K562 (cell line): ENCODE data around the gene SCN7A. TPM values are rescaled to one million over a fixed set of nuclear protein-coding genes. Genes with fewer than 3 reads are reported as not detected.

Experiments
- BACH1 ChIP-seq: fragments of 200-800 bp; sonication (Bioruptor generic); IDR thresholded peaks from 2 replicates; pipeline ENCODE4 v1.6.1; 2016; ENCODE audit warnings: missing genetic modification characterization, missing compliant biosample characterization
- GATAD2B ChIP-seq: fragments of 450-650 bp; IDR thresholded peaks from 2 replicates; pipeline ENCODE4 v1.6.1; 2017; ENCODE audit warnings: mild to moderate bottlenecking, borderline replicate concordance
- HDAC3 ChIP-seq: fragments of 450-650 bp; IDR thresholded peaks from 2 replicates; pipeline ENCODE4 v1.6.1; 2018; ENCODE audit warnings: borderline replicate concordance, mild to moderate bottlenecking, moderate library complexity; ENCODE audit not compliant: partially characterized antibody
- HIVEP1 ChIP-seq: fragments of 250-450 bp; sonication (Bioruptor Pico); IDR thresholded peaks from 2 replicates; pipeline ENCODE4 v1.4.0; 2020; ENCODE audit warnings: mild to moderate bottlenecking
- HSF4 ChIP-seq: fragments of 250-450 bp; sonication (Bioruptor Pico); IDR thresholded peaks from 2 replicates; pipeline ENCODE4 v2.1.2; 2022; ENCODE audit warnings: mild to moderate bottlenecking, moderate library complexity, borderline replicate concordance
- IRF1 ChIP-seq: sonication (generic); formaldehyde crosslinking; IDR thresholded peaks from 2 replicates; pipeline ENCODE4 v1.8.0; 2022; ENCODE audit warnings: missing genetic modification reagents, mild to moderate bottlenecking, borderline replicate concordance
- KDM2B ChIP-seq: fragments of 250-450 bp; sonication (Bioruptor Pico); IDR thresholded peaks from 2 replicates; pipeline ENCODE4 v1.8.0; 2021; ENCODE audit warnings: mild to moderate bottlenecking, moderate library complexity
- KDM4B ChIP-seq, 2 experiments: fragments of 450-650 bp in 1 of 2; sonication (generic) in 1 of 2; IDR thresholded peaks; 2 replicates each; pipeline ENCODE4 v1.6.1; 2016 to 2017; ENCODE audit warnings: borderline replicate concordance in 2 of 2, antibody characterized with exemption in 1 of 2, low read depth in 1 of 2, mild to moderate bottlenecking in 1 of 2
- KLF1 ChIP-seq: fragments of 450-650 bp; IDR thresholded peaks from 2 replicates; pipeline ENCODE4 v1.6.1; 2016; ENCODE audit warnings: missing genetic modification characterization, missing compliant biosample characterization
- MAFF ChIP-seq: IDR thresholded peaks from 2 replicates; pipeline ENCODE4 v1.6.1; 2012; ENCODE audit warnings: low read length, improper control_type of control experiment
- MAFG ChIP-seq: fragments of 450-650 bp; conservative IDR thresholded peaks from 2 replicates; pipeline ENCODE4 v1.6.1; 2016; ENCODE audit warnings: missing genetic modification characterization, missing compliant biosample characterization
- MTA1 ChIP-seq: fragments of 450-650 bp; IDR thresholded peaks from 2 replicates; pipeline ENCODE4 v1.6.1; 2017; ENCODE audit warnings: borderline replicate concordance
- NEUROD1 ChIP-seq: fragments of 150-350 bp; IDR thresholded peaks from 2 replicates; pipeline ENCODE4 v1.6.1; 2014; ENCODE audit warnings: borderline replicate concordance, low read length, low read depth; ENCODE audit not compliant: partially characterized antibody
- NFXL1 ChIP-seq: fragments of 450-650 bp; formaldehyde crosslinking; IDR thresholded peaks from 2 replicates; pipeline ENCODE4 v1.4.0; 2021; ENCODE audit warnings: mild to moderate bottlenecking
- NONO ChIP-seq, 2 experiments: fragments of 200-400 bp in 1 of 2; fragments of 450-650 bp in 1 of 2; formaldehyde crosslinking in 1 of 2; IDR thresholded peaks; 2 replicates each; pipeline ENCODE4 v1.6.1; 2017; ENCODE audit warnings: low read depth in 2 of 2, mild to moderate bottlenecking in 2 of 2, moderate library complexity in 2 of 2, low read length in 1 of 2
- NUFIP1 ChIP-seq: fragments of 450-650 bp; IDR thresholded peaks from 2 replicates; pipeline ENCODE4 v1.6.1; 2018; ENCODE audit not compliant: partially characterized antibody
- PHB2 ChIP-seq: fragments of 450-650 bp; IDR thresholded peaks from 2 replicates; pipeline ENCODE4 v1.6.1; 2017; ENCODE audit warnings: low read depth
- SRSF7 ChIP-seq: fragments of 200-400 bp; formaldehyde crosslinking; optimal IDR thresholded peaks from 2 replicates; pipeline ENCODE3; 2017; ENCODE audit warnings: mild to moderate bottlenecking, low read depth, low read length
- TBL1XR1 ChIP-seq, 2 experiments: IDR thresholded peaks; 2 replicates each; pipeline ENCODE4 v1.6.1; 2012; ENCODE audit warnings: improper control_type of control experiment in 2 of 2, low read length in 2 of 2, mild to moderate bottlenecking in 1 of 2
- ZFX ChIP-seq: sonication (generic); formaldehyde crosslinking; IDR thresholded peaks from 2 replicates; pipeline ENCODE4 v1.8.0; 2022; ENCODE audit warnings: mild to moderate bottlenecking, missing genetic modification reagents, moderate library complexity
- polyA plus RNA-seq, 8 experiments: library from polyadenylated mRNA; depleted of rRNA in 4 of 8; stranded (reverse) in 5 of 8; unstranded in 3 of 8; fragments of >200 nt; fragmentation: Nextera tagmentation in 2 of 8; fragmentation: Illumina TruSeq in 1 of 8; extraction: Ambion mirVana in 2 of 8; extraction: Trizol in 1 of 8; gene quantifications; 2 replicates each; pipeline versions ENCODE4 v1.2.1 to v1.2.3, GENCODE V29; 2011 to 2014; ENCODE audit warnings: inconsistent platforms in 1 of 8, missing spikeins in 1 of 8
- total RNA-seq, 7 experiments: library from RNA; depleted of rRNA in 6 of 7; stranded (reverse); fragments of >200 nt in 6 of 7; fragmentation: Illumina TruSeq in 2 of 7; extraction: Trizol in 2 of 7; gene quantifications; 2 replicates each; pipeline versions ENCODE4 v1.2.1 to v1.2.3, GENCODE V29; 2011 to 2021; ENCODE audit warnings: low replicate concordance in 1 of 7
- TF ChIP-seq, protein P1 (sequence below), 2 experiments: IDR thresholded peaks; 2 replicates each; pipeline ENCODE4 v1.6.1; 2011; ENCODE audit warnings: borderline replicate concordance in 1 of 2, control low read depth in 1 of 2, low read depth in 1 of 2, low read length in 1 of 2, mild to moderate bottlenecking in 1 of 2, mixed read lengths in 1 of 2, moderate library complexity in 1 of 2; ENCODE audit not compliant: insufficient read depth in 1 of 2, insufficient read length in 1 of 2, poor library complexity in 1 of 2, severe bottlenecking in 1 of 2; ENCODE audit errors: extremely low read depth in 1 of 2
- TF ChIP-seq, protein P2 (sequence below), 3 experiments: fragments of 200-800 bp in 1 of 3; fragments of 250-450 bp in 1 of 3; fragments of 450-650 bp in 1 of 3; sonication (Bioruptor Pico) in 1 of 3; sonication (Bioruptor generic) in 1 of 3; formaldehyde crosslinking in 1 of 3; IDR thresholded peaks; 2 replicates each; pipeline versions ENCODE4 v1.6.1 to v1.8.0; 2016 to 2022; ENCODE audit warnings: mild to moderate bottlenecking in 2 of 3, missing genetic modification characterization in 2 of 3, missing compliant biosample characterization in 1 of 3, moderate library complexity in 1 of 3

SCN7A gene
- total and polyA plus RNA-seq, 9 of the 15 experiments (the other 6 are each of a cell fraction or from before 2014, with no cell fraction given), result under 0.01 to 0.05 (median 0.03) TPM; not detected in 3

- TF ChIP-seq, protein P1, sequence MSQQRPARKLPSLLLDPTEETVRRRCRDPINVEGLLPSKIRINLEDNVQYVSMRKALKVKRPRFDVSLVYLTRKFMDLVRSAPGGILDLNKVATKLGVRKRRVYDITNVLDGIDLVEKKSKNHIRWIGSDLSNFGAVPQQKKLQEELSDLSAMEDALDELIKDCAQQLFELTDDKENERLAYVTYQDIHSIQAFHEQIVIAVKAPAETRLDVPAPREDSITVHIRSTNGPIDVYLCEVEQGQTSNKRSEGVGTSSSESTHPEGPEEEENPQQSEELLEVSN (IDR thresholded peaks at IDR 0.05; ENCODE audit: borderline replicate concordance in 1 of 2, extremely low read depth in 1 of 2, insufficient read depth in 1 of 2, insufficient read length in 1 of 2, low read depth in 1 of 2, low read length in 1 of 2, poor library complexity in 1 of 2, severe bottlenecking in 1 of 2), result peak; percentile 68 to 74
- TF ChIP-seq BACH1, result no peak
- TF ChIP-seq HDAC3, result peak; percentile 93
- TF ChIP-seq MTA1, result peak; percentile 85
- TF ChIP-seq, protein P2, sequence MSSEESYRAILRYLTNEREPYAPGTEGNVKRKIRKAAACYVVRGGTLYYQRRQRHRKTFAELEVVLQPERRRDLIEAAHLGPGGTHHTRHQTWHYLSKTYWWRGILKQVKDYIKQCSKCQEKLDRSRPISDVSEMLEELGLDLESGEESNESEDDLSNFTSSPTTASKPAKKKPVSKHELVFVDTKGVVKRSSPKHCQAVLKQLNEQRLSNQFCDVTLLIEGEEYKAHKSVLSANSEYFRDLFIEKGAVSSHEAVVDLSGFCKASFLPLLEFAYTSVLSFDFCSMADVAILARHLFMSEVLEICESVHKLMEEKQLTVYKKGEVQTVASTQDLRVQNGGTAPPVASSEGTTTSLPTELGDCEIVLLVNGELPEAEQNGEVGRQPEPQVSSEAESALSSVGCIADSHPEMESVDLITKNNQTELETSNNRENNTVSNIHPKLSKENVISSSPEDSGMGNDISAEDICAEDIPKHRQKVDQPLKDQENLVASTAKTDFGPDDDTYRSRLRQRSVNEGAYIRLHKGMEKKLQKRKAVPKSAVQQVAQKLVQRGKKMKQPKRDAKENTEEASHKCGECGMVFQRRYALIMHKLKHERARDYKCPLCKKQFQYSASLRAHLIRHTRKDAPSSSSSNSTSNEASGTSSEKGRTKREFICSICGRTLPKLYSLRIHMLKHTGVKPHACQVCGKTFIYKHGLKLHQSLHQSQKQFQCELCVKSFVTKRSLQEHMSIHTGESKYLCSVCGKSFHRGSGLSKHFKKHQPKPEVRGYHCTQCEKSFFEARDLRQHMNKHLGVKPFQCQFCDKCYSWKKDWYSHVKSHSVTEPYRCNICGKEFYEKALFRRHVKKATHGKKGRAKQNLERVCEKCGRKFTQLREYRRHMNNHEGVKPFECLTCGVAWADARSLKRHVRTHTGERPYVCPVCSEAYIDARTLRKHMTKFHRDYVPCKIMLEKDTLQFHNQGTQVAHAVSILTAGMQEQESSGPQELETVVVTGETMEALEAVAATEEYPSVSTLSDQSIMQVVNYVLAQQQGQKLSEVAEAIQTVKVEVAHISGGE (CRISPR knock-in tag; IDR thresholded peaks at IDR 0.05), result no peak
- peak; percentile 76 to 83 for TF ChIP-seq TBL1XR1 (IDR thresholded peaks at IDR 0.05; ENCODE audit: low read length in 2 of 2)
- TF ChIP-seq KDM2B (CRISPR knock-in tag), result no peak
- TF ChIP-seq NUFIP1, result peak; percentile 91
- 0 out of 2 replicates have a peak, but pooled peaks have one; percentile 6 for TF ChIP-seq HIVEP1 (CRISPR knock-in tag)
- no peak for TF ChIP-seq SRSF7
- TF ChIP-seq KLF1 (tag), result peak; percentile 88
- TF ChIP-seq MAFG, result peak; percentile 55
- no peak for TF ChIP-seq NFXL1 (CRISPR knock-in tag)
- TF ChIP-seq IRF1, result no peak
- peak; percentile 99 for TF ChIP-seq NEUROD1
- TF ChIP-seq GATAD2B, result peak; percentile 82
- no peak for TF ChIP-seq PHB2
- 0 out of 4 replicates have a peak, but pooled peaks of 1 of the 2 experiments have one; percentile 61 for TF ChIP-seq NONO (IDR thresholded peaks at IDR 0.05; ENCODE audit: low read depth in 2 of 2, low read length in 1 of 2)
- TF ChIP-seq MAFF, result peak; percentile 43; the same call in 1 of the 2 replicates
- TF ChIP-seq KDM4B (IDR thresholded peaks at IDR 0.05; ENCODE audit: borderline replicate concordance in 2 of 2, low read depth in 1 of 2), result peak in 1 of 2 experiments; percentile 93; a peak in 2 of 4 replicates
- TF ChIP-seq HSF4 (CRISPR knock-in tag), result no peak
- no peak for TF ChIP-seq ZFX (CRISPR knock-in tag)
Measured at GRCh38 chr2:166375736-166376487, 118.1 kb downstream of the SCN7A start, which contains the start of gene SCN9A (continued).
